ENCODE measurements around the gene TM9SF3.
A peak's percentile ranks its signal among the peaks of the same experiment; 100 is the strongest.

TM9SF3 gene

DNA sequence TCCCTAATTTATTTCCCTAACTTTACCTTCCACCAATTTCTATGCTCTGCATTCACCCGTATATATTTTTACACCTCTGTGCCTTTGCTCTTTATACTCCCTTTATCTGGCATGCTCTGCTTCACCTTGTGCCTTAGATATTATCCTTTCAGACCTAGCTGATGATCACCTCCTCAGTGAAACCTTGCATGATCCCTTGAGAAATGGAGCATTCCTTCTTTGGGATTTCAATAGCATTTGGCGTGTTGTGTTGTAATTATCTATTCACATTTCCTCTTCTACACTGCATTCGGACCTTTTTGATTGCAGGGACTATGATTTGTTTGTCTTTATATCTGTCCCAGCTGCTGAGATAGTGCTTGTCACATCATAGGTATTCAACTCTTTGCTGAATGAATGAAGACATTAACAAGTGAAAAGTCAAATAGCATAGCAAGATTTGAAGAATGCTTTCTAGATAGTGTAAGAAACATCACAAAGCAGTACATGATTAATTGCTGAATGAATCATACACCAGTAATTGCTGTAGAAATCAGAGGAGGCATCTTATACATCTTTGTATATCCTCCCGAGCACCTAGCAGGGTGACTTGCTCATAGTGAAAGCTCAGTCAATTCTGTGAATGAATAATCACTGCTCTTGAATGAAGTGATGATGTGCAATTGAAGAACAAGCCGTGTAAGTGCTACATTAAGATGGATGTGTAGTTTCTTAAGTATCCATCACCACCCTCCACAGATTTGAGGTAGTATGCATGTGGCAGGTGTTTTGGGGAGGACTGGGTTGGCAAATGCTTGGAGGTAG, 2.0 kb upstream of the TM9SF3 start:
- H3K9ac ChIP-seq, result peak overlapping the region in 8 of 11 experiments; percentile 4 to 99 (median 99); a peak in 12 of 22 replicates
- H4K20me1 ChIP-seq, result peaks cover 23 to 60% (median 29%) of the 10 kb centered on the region in 11 experiments
- peak overlapping the region in 10 of 11 experiments; percentile 40 to 99 (median 99); a peak in 17 of 22 replicates for H3K27ac ChIP-seq
- H3K4me3 ChIP-seq, result peak overlapping the region in 2 of 10 experiments; percentile 88 to 93; a peak in 3 of 20 replicates
- peaks cover 6 to 14% (median 8%) of the 10 kb centered on the region in 11 experiments; a peak in 21 of 22 replicates for H3K9me3 ChIP-seq (replicated peaks in 1 of 11)
- peak overlapping the region; percentile 87 to 95 (median 91) for H3K4me2 ChIP-seq
- no peak for TF ChIP-seq Cebpa-rat (IDR thresholded peaks at IDR 0.05)
- peaks cover 13 to 33% (median 21%) of the 10 kb centered on the region in 11 experiments for H3K36me3 ChIP-seq
- no peaks in the 10 kb centered on the region for H3K27me3 ChIP-seq
- peaks cover 72 to 85% (median 78%) of the 10 kb centered on the region in 10 experiments for H3K4me1 ChIP-seq

DNA sequence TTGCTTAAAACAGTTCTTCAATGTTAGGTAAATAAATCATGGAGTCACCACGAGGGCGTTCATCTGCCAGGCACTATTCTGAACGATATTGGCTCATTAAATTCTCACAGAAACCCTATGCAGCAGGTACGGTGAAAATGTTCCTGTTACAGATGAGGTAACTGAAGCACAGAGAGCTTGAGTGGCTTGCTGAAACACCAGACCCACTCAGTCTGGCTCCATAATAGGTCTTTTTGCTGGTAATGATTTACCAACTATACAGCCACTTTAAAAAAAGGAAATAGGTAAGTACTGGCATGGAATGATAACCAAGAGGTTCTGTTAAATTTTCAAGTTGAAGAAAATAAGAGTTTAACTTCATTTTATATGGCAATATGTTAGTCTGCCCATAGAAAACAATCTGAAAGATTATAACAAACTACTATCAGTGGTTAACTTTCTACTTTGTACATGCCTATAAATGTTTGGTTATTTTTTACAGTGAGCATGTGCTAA, 1.3 kb upstream of the TM9SF3 start:
- TF ChIP-seq Cebpa-rat (IDR thresholded peaks at IDR 0.05), result no peak
- peaks cover 73 to 85% (median 78%) of the 10 kb centered on the region in 10 experiments for H3K4me1 ChIP-seq
- peak overlapping the region; percentile 88 to 97 (median 93) for H3K4me3 ChIP-seq
- peaks cover 0 to 6% (median 1%) of the 10 kb centered on the region in 11 experiments; a peak in 12 of 22 replicates for H3K9me3 ChIP-seq (replicated peaks in 1 of 11)
- peak overlapping the region; percentile 98 to 99 (median 99) for H3K9ac ChIP-seq
- peaks cover 30 to 60% (median 37%) of the 10 kb centered on the region in 11 experiments for H4K20me1 ChIP-seq
- no peaks in the 10 kb centered on the region for H3K27me3 ChIP-seq
- H3K36me3 ChIP-seq, result peaks cover 6 to 33% (median 18%) of the 10 kb centered on the region in 11 experiments
- H3K27ac ChIP-seq, result peak overlapping the region; percentile 97 to 99 (median 99)
- peak overlapping the region; percentile 87 to 95 (median 91) for H3K4me2 ChIP-seq

DNA sequence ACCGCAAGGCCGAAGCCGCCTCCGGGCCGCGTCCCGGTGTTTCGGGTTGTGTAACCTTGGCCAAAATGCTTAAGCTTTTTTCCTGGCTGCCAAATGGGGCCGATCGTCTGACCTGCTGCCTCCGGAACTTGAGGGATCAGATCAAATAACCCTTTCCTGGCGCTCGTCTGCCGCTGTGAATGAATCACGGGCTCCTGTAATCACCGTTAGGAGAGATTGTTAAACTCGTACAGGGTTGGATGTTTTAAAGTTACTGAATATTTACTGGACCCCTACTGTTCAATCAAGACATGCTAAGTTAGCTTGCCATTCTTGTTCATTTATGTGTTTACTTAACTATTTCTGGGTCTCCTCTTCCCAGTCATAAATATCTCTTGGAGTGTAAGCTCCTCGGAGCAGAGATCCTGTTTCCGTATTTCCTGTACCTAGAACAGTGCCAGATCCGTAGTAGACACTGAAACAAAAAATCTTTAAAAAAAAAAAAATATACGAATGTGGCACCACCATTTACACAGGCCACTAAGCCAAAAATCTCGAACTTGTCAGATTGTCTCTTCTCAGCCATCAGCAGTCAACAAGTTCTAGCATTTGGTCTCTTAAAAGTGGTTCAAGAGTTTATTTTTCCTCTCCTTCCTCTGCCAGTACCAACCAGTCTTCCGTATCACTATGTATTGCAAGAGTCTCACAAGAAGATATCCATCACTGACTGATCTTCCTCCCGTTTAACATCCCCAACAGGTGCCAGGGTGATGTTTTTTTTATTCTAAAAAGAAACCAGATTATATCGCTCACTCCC, 650 bp upstream of the TM9SF3 start:
- peak in 1 of 11 experiments; percentile 40; a peak in 1 of 22 replicates for TF ChIP-seq Cebpa-rat (IDR thresholded peaks at IDR 0.05)
- H3K9me3 ChIP-seq (replicated peaks in 1 of 11), result no peaks in the 10 kb centered on the region; a peak in 1 of 22 replicates
- H3K27ac ChIP-seq, result peak overlapping the region; percentile 97 to 99 (median 99)
- peaks cover 36 to 60% (median 42%) of the 10 kb centered on the region in 11 experiments for H4K20me1 ChIP-seq
- peaks cover 0 to 33% (median 18%) of the 10 kb centered on the region in 11 experiments; a peak in 16 of 22 replicates for H3K36me3 ChIP-seq
- H3K4me2 ChIP-seq, result peak overlapping the region; percentile 87 to 95 (median 91)
- H3K27me3 ChIP-seq, result no peaks in the 10 kb centered on the region
- peak overlapping the region; percentile 98 to 99 (median 99) for H3K9ac ChIP-seq
- H3K4me1 ChIP-seq, result peaks cover 68 to 85% (median 75%) of the 10 kb centered on the region in 10 experiments
- peak overlapping the region; percentile 88 to 97 (median 93) for H3K4me3 ChIP-seq

DNA sequence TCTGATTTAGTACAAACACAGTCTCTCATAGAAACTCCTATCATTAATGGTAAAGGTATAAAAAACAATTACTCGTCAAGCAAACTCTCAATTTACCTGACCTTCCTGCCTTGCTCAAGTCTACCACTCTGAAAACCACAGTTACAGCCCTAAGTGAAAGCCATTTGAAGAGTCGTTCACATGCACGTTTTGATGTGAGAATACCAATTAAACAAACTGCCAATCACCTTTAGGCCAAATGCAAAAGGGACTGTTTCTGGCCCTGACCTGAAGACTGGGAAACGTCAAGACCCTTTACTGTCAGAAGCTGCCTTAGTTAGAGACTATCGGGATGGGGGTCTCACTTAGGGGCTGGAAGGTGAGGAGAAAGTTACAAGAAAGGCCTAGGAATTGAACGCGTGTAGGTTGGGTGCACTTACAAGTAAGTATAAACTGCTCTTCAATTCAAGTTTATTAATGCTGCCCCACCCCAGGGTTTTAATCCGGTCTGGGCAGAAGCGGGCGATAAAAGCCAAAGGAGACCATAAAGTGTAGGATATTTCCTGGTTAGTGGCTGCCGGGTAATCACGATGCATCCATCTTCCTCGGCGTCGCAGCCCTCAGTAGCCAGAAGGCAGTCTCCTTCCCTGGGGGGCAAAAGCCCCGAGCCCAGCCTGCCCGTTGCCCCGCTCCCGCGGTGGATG, 935 bp downstream of the TM9SF3 start:
- peaks cover 51 to 60% (median 56%) of the 10 kb centered on the region in 11 experiments for H4K20me1 ChIP-seq
- no peak for TF ChIP-seq Cebpa-rat (IDR thresholded peaks at IDR 0.05)
- H3K27me3 ChIP-seq, result no peaks in the 10 kb centered on the region

DNA sequence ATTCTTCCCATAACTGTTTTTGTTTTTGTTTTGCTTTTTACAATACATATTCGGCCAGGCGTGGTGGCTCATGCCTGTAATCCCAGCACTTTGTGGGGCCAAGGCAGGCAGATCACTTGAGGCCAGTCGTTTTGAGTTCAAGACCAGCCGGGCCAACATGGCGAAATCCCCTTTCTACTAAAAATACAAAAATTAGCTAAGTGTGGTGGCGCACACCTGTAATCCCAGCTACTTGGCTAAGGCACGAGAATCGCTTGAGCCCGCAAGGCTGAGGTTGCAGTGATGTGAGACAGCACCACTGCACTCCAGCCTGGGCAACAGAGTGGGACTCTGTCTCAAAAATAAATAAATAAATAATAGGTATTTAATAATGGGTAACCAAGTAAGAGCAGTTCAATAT, 2.3 kb downstream of the TM9SF3 start:
- Histone ChIP-seq H3K4me3 (peak overlapping the region in 9 of 10 experiments; percentile 88 to 97 (median 93); a peak in 14 of 20 replicates), H3K27ac (0 out of 22 replicates have a peak overlapping the region, but pooled peaks of 1 of the 11 experiments have one; percentile 14), H3K4me1 (peaks cover 41 to 78% (median 62%) of the 10 kb centered on the region in 10 experiments), H3K36me3 (peaks cover 0 to 46% (median 23%) of the 10 kb centered on the region in 11 experiments; a peak in 16 of 22 replicates), H3K9me3 (replicated peaks in 1 of 11) (no peaks in the 10 kb centered on the region), H4K20me1 (peaks cover 65 to 72% (median 69%) of the 10 kb centered on the region in 11 experiments), H3K27me3 (no peaks in the 10 kb centered on the region), H3K4me2 (peak overlapping the region; percentile 65 to 95 (median 91)), H3K9ac (peak overlapping the region in 5 of 11 experiments; percentile 11 to 99 (median 48); a peak in 11 of 22 replicates)
- no peak for TF ChIP-seq Cebpa-rat (IDR thresholded peaks at IDR 0.05)

More for the DNA sequence above, 935 bp downstream of the TM9SF3 start:
- Histone ChIP-seq H3K36me3 (peaks cover 0 to 33% (median 17%) of the 10 kb centered on the region in 11 experiments; a peak in 15 of 22 replicates), H3K4me3 (peak overlapping the region; percentile 88 to 97 (median 93)), H3K4me2 (peak overlapping the region; percentile 87 to 95 (median 91)), H3K9me3 (replicated peaks in 1 of 11) (no peaks in the 10 kb centered on the region), H3K9ac (peak overlapping the region; percentile 98 to 99 (median 99)), H3K4me1 (peaks cover 55 to 79% (median 71%) of the 10 kb centered on the region in 10 experiments), H3K27ac (peak overlapping the region; percentile 97 to 99 (median 99))

DNA sequence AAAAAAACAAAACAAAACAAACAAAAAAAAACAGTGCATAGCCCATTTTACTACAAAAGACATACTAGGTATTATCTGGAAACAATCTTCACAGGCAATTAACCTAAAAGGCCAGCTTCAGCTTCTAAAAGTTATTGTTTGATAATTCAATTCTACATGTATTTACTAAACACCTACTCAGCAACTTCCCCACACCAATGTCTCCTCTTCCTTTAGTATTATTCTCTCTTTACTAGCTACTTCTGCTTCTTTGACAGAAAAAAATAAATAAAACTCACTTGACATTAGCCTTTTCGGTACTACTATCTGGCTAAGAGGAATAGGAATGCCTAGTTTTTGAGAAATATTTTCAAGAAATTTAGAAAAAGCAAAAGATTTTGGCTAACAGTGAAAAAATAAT, 2.8 kb downstream of the TM9SF3 start:
- H3K4me3 ChIP-seq, result peak overlapping the region in 9 of 10 experiments; percentile 88 to 97 (median 93); a peak in 9 of 20 replicates
- peaks cover 69 to 76% (median 74%) of the 10 kb centered on the region in 11 experiments for H4K20me1 ChIP-seq
- H3K27ac ChIP-seq, result 0 out of 22 replicates have a peak overlapping the region, but pooled peaks of 1 of the 11 experiments have one; percentile 14

DNA sequence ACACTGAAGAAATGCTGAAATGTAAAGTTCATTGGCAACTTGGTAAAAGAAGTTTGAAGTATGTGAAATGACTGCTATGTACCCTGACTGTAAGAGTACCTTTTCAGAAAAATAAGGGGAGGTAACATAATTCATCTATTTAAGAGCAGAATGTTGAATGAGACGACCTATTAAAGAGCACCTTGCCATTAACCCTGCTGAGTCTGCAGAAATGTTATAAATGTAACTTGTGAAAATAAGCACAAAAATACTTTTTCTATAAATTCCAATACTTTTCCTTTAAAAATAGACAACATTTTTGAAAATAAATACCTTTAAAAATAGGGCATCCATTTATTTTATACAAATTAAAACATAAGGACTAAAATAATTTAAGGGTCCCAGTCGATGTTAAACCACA, 7.7 kb downstream of the TM9SF3 start:
- Histone ChIP-seq H3K27ac (no peak overlapping the region), H3K4me1 (peaks cover 14 to 77% (median 33%) of the 10 kb centered on the region in 10 experiments; a peak in 19 of 20 replicates), H3K4me3 (no peak overlapping the region), H3K9ac (no peak overlapping the region), H3K27me3 (no peaks in the 10 kb centered on the region), H4K20me1 (peaks cover 81 to 100% (median 99%) of the 10 kb centered on the region in 11 experiments), H3K4me2 (no peak overlapping the region), H3K36me3 (peaks cover 28 to 95% (median 58%) of the 10 kb centered on the region in 11 experiments), H3K9me3 (replicated peaks in 1 of 11) (peaks cover 0 to 9% (median 5%) of the 10 kb centered on the region in 11 experiments; a peak in 8 of 22 replicates)
- TF ChIP-seq Cebpa-rat (IDR thresholded peaks at IDR 0.05), result no peak

More for the DNA sequence above, 2.8 kb downstream of the TM9SF3 start:
- H3K4me2 ChIP-seq, result peak overlapping the region; percentile 65 to 95 (median 91)
- H3K4me1 ChIP-seq, result peaks cover 37 to 74% (median 58%) of the 10 kb centered on the region in 10 experiments
- peaks cover 0 to 50% (median 27%) of the 10 kb centered on the region in 11 experiments; a peak in 17 of 22 replicates for H3K36me3 ChIP-seq
- no peak for TF ChIP-seq Cebpa-rat (IDR thresholded peaks at IDR 0.05)
- peak overlapping the region in 3 of 11 experiments; percentile 11 to 48 (median 45); a peak in 7 of 22 replicates for H3K9ac ChIP-seq
- no peaks in the 10 kb centered on the region for H3K9me3 ChIP-seq (replicated peaks in 1 of 11)
- H3K27me3 ChIP-seq, result no peaks in the 10 kb centered on the region
